Measurements from ENCODE around the gene PRDX1. TPM values are rescaled to one million over a fixed set of nuclear protein-coding genes. Genes with fewer than 3 reads are reported as not detected.

Gene PRDX1
- total and polyA plus RNA-seq, 2 of the 13 experiments (the other 11 are each of a cell fraction or from before 2014, with no cell fraction given) = 761 to 1,898 TPM

- TF ChIP-seq ZNF589 (CRISPR knock-in tag; conservative IDR thresholded peaks at IDR 0.05) = no peak
- peak; percentile 99 for TF ChIP-seq NFYC (CRISPR knock-in tag; IDR thresholded peaks at IDR 0.05)
- peak; percentile 29; the same call in 1 of the 2 replicates for TF ChIP-seq MYC (CRISPR knock-in tag; IDR thresholded peaks at IDR 0.05; ENCODE audit: borderline replicate concordance)
- no peak for TF ChIP-seq TFE3 (CRISPR knock-in tag; IDR thresholded peaks at IDR 0.05)
- TF ChIP-seq ZNF230 (CRISPR knock-in tag; IDR thresholded peaks at IDR 0.05) = no peak; the same call in 1 of the 2 replicates
- TF ChIP-seq ZHX1 (CRISPR knock-in tag; IDR thresholded peaks at IDR 0.05; ENCODE audit: low read depth) = no peak
- TF ChIP-seq SNAPC4 (CRISPR knock-in tag; IDR thresholded peaks at IDR 0.05) = no peak
- TF ChIP-seq ZNF253 (CRISPR knock-in tag; IDR thresholded peaks at IDR 0.05; ENCODE audit: borderline replicate concordance) = 0 out of 2 replicates have a peak, but pooled peaks have one; percentile 57
- no peak for TF ChIP-seq MAFG (CRISPR knock-in tag; IDR thresholded peaks at IDR 0.05)
- TF ChIP-seq ZNF780A (CRISPR knock-in tag; IDR thresholded peaks at IDR 0.05) = no peak; the same call in 1 of the 2 replicates
- TF ChIP-seq KLF9 (CRISPR knock-in tag; IDR thresholded peaks at IDR 0.05; ENCODE audit: low read depth) = peak; percentile 83
- no peak for TF ChIP-seq PHF20 (CRISPR knock-in tag; IDR thresholded peaks at IDR 0.05)
- peak; percentile 68; the same call in 1 of the 2 replicates for TF ChIP-seq SMAD1 (CRISPR knock-in tag; IDR thresholded peaks at IDR 0.05; ENCODE audit: borderline replicate concordance, low read depth)
- 0 out of 2 replicates have a peak, but pooled peaks have one; percentile 1 for TF ChIP-seq ZFP90 (CRISPR knock-in tag; IDR thresholded peaks at IDR 0.05; ENCODE audit: borderline replicate concordance)
- TF ChIP-seq ZSCAN5A (CRISPR knock-in tag; IDR thresholded peaks at IDR 0.05; ENCODE audit: borderline replicate concordance) = no peak
- TF ChIP-seq SNAPC5 (CRISPR knock-in tag; IDR thresholded peaks at IDR 0.05; ENCODE audit: borderline replicate concordance) = peak; percentile 31; the same call in 1 of the 2 replicates
- TF ChIP-seq GABPB1 (CRISPR knock-in tag; IDR thresholded peaks at IDR 0.05) = peak; percentile 67
Observed at GRCh38 chr1:45490626-45491486, 30.8 kb downstream of the PRDX1 start, which contains the start of gene TESK2 (continued).

All from HepG2 (cell line).